ENCODE measurements around the gene ARHGAP8. TPM values are rescaled to one million over a fixed set of nuclear protein-coding genes. Genes with fewer than 3 reads are reported as not detected.

ARHGAP8 gene
- total RNA-seq, 2 donors from 2014 or later, result 12.2 to 15.2 TPM

DNA sequence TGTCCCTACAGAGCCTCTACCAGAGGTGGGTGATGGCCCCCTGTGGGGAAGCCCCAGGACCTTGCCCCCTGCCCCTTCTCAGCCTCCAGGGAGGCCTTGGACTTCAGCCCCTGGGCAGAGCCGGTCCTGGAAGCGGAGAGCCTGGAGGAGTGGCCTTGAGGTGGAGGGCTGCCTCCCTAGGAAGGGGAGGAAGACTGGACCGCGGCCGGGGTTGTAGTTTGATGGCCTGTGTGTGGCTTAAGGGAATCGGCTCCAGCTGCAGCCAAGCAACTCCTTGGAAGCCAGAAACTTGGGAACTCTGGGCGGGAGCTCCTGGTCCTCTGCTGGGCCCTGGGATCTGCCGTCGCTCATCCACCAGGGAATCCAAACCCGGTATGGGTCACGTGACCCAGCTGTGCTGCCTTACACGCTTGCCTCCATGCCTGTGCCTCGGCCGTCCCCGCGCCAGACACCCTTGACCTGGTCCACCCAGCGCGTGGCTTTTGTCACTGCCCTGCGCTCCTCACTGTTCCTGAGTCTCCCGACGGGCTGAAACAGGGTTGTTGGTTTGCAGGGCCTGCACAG lies 23.5 kb upstream of the ARHGAP8 start:
- DNase-seq, result no peak
- intact Hi-C loops (cut with DNase I), result no loop called here
- WGBS, 2 donors, result 67 to 68% methylated on average over 5 to 21 of the region's 21 CpGs

DNA sequence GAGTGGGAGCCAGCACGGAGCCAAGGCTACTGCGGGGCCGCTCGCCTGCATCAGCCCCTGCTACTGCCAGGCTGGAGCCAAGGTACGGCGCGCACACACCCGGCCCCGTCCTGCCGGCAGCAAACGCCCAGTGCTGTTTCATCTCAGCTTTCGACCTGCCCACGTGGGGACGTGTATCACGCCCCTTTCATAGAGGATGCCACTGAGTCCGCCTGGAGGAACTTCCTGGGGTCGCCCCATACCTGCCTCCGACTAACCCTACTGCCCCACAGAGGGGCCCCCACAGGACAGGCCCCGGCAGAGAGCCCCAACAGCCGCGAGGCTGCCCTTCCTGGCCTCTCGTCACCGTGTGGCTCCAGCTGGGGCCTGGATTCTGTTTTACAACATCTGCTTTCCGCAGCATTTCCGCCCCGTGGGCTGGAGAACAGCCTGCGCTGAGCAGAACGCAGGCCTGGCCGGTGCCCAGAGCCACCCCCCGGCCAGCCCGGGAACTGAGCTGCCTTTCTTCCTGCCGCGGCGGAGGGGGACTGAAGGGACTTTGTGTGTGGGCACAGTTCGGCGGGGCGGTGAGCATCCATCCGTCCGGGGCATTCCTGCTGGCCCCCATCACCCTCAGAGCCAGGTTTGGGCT lies 22.9 kb upstream of the ARHGAP8 start:
- H3K27me3 ChIP-seq, result no peaks in the 10 kb centered on the region
- H3K27ac ChIP-seq, result no peak overlapping the region
- TF ChIP-seq, protein P1, sequence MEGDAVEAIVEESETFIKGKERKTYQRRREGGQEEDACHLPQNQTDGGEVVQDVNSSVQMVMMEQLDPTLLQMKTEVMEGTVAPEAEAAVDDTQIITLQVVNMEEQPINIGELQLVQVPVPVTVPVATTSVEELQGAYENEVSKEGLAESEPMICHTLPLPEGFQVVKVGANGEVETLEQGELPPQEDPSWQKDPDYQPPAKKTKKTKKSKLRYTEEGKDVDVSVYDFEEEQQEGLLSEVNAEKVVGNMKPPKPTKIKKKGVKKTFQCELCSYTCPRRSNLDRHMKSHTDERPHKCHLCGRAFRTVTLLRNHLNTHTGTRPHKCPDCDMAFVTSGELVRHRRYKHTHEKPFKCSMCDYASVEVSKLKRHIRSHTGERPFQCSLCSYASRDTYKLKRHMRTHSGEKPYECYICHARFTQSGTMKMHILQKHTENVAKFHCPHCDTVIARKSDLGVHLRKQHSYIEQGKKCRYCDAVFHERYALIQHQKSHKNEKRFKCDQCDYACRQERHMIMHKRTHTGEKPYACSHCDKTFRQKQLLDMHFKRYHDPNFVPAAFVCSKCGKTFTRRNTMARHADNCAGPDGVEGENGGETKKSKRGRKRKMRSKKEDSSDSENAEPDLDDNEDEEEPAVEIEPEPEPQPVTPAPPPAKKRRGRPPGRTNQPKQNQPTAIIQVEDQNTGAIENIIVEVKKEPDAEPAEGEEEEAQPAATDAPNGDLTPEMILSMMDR (IDR thresholded peaks at IDR 0.05), result no peak
- no peak for TF ChIP-seq POLR2A (IDR thresholded peaks at IDR 0.05)
- H3K4me3 ChIP-seq, result no peak overlapping the region
- H3K36me3 ChIP-seq (replicated peaks in 1 of 2; ENCODE audit: insufficient read depth in 1 of 2, low read depth in 2 of 2), result no peaks in the 10 kb centered on the region
- peak; percentile 25 for ATAC-seq
- WGBS, 2 donors, result 56 to 90% methylated on average over 16 to 38 of the region's 39 CpGs
- peak in 1 of 4 donors; percentile 35 for DNase-seq
- H3K4me1 ChIP-seq, result no peaks in the 10 kb centered on the region
- intact Hi-C loops (cut with DNase I), result no loop called here
- H3K9me3 ChIP-seq, result no peaks in the 10 kb centered on the region

More for the DNA sequence above, 23.5 kb upstream of the ARHGAP8 start:
- H3K36me3 ChIP-seq (replicated peaks in 1 of 2; ENCODE audit: insufficient read depth in 1 of 2, low read depth in 2 of 2), result no peaks in the 10 kb centered on the region
- no peaks in the 10 kb centered on the region for H3K9me3 ChIP-seq
- H3K27me3 ChIP-seq, result no peaks in the 10 kb centered on the region
- TF ChIP-seq, protein P1 (IDR thresholded peaks at IDR 0.05), result no peak
- TF ChIP-seq POLR2A (IDR thresholded peaks at IDR 0.05), result no peak
- ATAC-seq, result no peak
- H3K4me1 ChIP-seq, result no peaks in the 10 kb centered on the region
- H3K4me3 ChIP-seq, result no peak overlapping the region
- H3K27ac ChIP-seq, result no peak overlapping the region

DNA sequence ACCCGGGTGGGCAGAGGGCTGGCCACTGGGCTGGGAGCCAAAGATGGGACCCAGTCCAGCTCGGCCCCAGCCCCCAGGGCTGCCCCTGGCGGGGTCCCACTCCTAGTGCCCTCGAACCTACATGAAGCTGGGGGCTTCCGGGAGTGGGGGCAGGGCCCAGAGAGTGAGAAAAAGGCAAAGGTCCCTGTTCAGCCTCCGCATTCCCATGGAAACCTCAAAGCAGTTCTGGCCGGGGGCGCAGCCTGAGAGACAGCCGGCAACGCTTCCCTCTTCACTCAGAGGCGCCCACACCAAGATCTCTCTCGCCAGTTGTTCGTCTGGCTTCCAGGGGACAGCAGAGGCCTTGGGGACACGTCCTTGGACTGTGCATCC lies 22.4 kb upstream of the ARHGAP8 start:
- ATAC-seq, result no peak
- H3K36me3 ChIP-seq (replicated peaks in 1 of 2; ENCODE audit: insufficient read depth in 1 of 2, low read depth in 2 of 2), result no peaks in the 10 kb centered on the region
- H3K4me3 ChIP-seq, result no peak overlapping the region
- DNase-seq, result no peak
- no peaks in the 10 kb centered on the region for H3K27me3 ChIP-seq
- intact Hi-C loops (cut with DNase I), result no loop called here
- no peak overlapping the region for H3K27ac ChIP-seq
- H3K9me3 ChIP-seq, result no peaks in the 10 kb centered on the region
- no peaks in the 10 kb centered on the region for H3K4me1 ChIP-seq
- TF ChIP-seq, protein P1 (IDR thresholded peaks at IDR 0.05), result no peak
- TF ChIP-seq POLR2A (IDR thresholded peaks at IDR 0.05), result no peak
- WGBS, 2 donors, result 69 to 93% methylated on average over 9 to 10 of the region's 14 CpGs

DNA sequence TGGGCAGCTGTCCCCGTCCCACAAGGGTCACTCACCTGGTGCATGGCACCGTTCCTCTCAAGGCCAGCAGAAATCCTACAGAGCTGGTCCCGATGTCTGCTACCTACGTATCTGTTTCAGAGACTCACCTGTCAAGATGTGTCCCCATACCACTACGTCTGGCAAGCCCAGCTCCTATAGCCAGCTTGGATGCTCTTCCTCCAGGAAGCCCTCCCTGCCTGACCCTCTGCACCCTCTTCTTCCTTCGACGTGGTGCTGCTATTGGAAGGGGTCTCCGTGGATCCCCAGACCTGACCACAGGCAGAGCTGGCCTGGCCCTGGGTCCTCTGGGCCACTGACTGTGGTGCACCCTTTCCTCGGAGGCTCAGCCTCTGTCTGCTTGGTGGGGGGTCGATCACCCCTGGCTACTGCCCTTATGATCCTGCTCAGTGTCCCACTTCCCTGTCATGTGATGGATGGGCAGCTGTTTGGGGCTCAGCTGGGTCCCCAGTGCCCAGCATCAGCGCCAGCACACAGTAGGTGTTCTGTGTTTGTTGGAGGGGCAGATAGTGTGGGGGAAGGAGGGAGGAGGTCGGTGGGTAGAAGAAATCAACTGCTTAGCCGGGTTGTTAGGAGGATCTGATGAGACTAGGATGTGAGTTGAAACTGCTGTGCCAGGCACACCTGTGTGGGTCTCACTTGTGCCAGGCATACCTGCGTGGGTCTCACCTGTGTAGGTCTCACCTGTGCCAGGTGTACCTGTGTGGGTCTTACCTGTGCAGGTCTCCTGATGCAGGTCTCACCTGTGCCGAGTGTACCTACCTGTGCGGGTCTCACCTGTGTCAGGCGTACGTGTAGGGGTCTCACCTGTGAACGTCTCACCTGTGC lies 21.7 kb upstream of the ARHGAP8 start:
- H3K27me3 ChIP-seq, result no peaks in the 10 kb centered on the region
- TF ChIP-seq POLR2A (IDR thresholded peaks at IDR 0.05), result no peak
- TF ChIP-seq, protein P1 (IDR thresholded peaks at IDR 0.05), result no peak
- H3K36me3 ChIP-seq (replicated peaks in 1 of 2; ENCODE audit: insufficient read depth in 1 of 2, low read depth in 2 of 2), result no peaks in the 10 kb centered on the region
- intact Hi-C loops (cut with DNase I), result no loop called here
- WGBS, 2 donors, result 67 to 83% methylated on average over 12 to 17 of the region's 19 CpGs
- no peaks in the 10 kb centered on the region for H3K9me3 ChIP-seq
- no peak for ATAC-seq
- no peak overlapping the region for H3K27ac ChIP-seq
- no peak overlapping the region for H3K4me3 ChIP-seq
- DNase-seq, result no peak
- H3K4me1 ChIP-seq, result no peaks in the 10 kb centered on the region

All from body of pancreas (tissue), 4 donors.